ENCODE data around the gene TRIM27. TPM values are rescaled to one million over a fixed set of nuclear protein-coding genes. Genes with fewer than 3 reads are reported as not detected.
"Not testable (repeated sequence)": the region's sequence is repeated elsewhere in the genome, so short reads cannot be mapped to it uniquely, and the experiment has no call there.

The TRIM27 gene
- total RNA-seq, 2 experiments from 2014 or later, result 48.5 to 54.6 TPM

DNA sequence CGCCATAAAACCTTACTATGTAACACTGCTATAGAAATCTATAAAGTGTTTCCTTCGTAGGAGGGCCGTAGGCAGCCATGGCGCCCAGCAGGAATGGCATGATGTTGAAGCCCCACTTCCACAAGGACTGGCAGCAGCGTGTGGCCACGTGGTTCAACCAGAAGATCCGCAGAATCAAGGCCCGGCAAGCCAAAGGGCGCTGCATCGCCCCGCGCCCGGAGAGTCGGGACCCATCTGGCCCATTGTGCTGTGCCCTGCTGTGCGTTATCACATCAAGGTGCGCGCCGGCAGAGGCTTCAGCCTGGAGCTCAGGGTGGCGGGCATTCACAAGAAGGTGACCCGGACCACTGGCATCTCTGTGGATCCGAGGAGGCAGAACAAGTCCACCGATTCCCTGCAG lies 62.4 kb downstream of the TRIM27 start:
- H3K27me3 Mint-ChIP-seq, result peaks cover 1% of the 10 kb centered on the region
- H3K9me3 Mint-ChIP-seq (ENCODE audit: low read depth), result peaks cover 9% of the 10 kb centered on the region
- ATAC-seq (no peak), DNase-seq (no peak)
- H3K4me1 Mint-ChIP-seq, result peaks cover 26% of the 10 kb centered on the region
- ChIA-PET CTCF (interaction anchor here (1.3 to 7.8 kb wide), 2 partner anchors 14 to 22 kb away, joined by 4 to 69 read pairs; no protein-coding TSS in a partner anchor), POLR2A (no interaction called here)
- H3K4me3 Mint-ChIP-seq, result no peak overlapping the region
- no peak overlapping the region for H3K27ac Mint-ChIP-seq
- H3K36me3 Mint-ChIP-seq (ENCODE audit: low read depth), result peaks cover 7% of the 10 kb centered on the region
- intact Hi-C loops (cut with DNase I, micrococcal nuclease), result loop anchor here (10.0 kb wide), 5 partner anchors 967 to 1727 kb away; a partner anchor contains a TSS

DNA sequence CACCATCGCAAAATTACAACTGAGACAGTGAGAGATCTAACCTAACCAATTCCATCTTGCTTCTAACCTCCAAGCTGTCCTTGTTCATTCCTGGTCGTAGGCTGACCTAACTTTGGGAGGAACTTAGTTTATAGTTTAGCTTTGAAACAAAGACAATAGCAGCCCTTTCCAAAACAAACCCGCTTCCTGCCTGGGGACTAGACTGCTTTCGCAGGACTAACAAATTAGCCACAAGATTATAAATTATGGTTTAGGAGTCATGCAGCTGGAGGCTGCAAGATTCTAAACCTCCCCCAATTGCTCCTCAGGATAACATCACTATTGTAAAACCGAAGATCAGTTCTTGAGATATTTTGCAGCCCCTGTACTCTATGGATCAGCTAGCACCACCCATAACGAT lies 63.2 kb downstream of the TRIM27 start:
- intact Hi-C loops (cut with DNase I, micrococcal nuclease), result loop anchor here (10.0 kb wide), 5 partner anchors 966 to 1726 kb away; a partner anchor contains a TSS
- no peak overlapping the region for H3K27ac Mint-ChIP-seq
- CTCF ChIA-PET, result interaction anchor here (1.3 to 7.8 kb wide), 2 partner anchors 13 to 21 kb away, joined by 4 to 69 read pairs; no protein-coding TSS in a partner anchor
- DNase-seq, result no peak
- H3K9me3 Mint-ChIP-seq (ENCODE audit: low read depth), result peaks cover 9% of the 10 kb centered on the region
- H3K4me1 Mint-ChIP-seq, result peaks cover 23% of the 10 kb centered on the region
- POLR2A ChIA-PET, result no interaction called here
- H3K27me3 Mint-ChIP-seq, result peaks cover 1% of the 10 kb centered on the region
- no peak overlapping the region for H3K4me3 Mint-ChIP-seq
- ATAC-seq, result no peak
- H3K36me3 Mint-ChIP-seq (ENCODE audit: low read depth), result peaks cover 8% of the 10 kb centered on the region

DNA sequence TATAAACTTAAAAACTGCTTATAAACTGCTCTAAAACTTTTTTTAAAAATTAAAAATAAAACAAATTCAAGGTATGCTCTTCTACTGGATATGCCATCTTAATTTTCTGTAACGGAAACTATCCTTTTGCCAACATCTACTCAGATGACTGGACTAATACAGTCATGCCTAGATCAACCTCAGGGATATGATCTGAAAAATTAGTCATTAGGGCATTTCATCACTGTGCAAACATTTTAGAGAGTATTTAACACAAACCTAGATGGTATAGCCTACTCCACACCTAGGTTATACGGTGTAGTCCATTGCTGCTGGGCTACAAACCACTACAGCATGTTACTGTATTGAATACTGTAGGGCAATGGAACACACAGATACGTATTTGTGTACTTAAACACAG lies 64.8 kb downstream of the TRIM27 start:
- Mint-ChIP-seq H3K4me1 (peaks cover 14% of the 10 kb centered on the region), H3K9me3 (ENCODE audit: low read depth) (peaks cover 8% of the 10 kb centered on the region), H3K4me3 (no peak overlapping the region), H3K27me3 (peaks cover 1% of the 10 kb centered on the region), H3K36me3 (ENCODE audit: low read depth) (peaks cover 8% of the 10 kb centered on the region), H3K27ac (no peak overlapping the region)
- ChIA-PET POLR2A (no interaction called here), CTCF (no interaction called here)
- intact Hi-C loops (cut with DNase I, micrococcal nuclease), result no loop called here
- DNase-seq (no peak), ATAC-seq (no peak)

DNA sequence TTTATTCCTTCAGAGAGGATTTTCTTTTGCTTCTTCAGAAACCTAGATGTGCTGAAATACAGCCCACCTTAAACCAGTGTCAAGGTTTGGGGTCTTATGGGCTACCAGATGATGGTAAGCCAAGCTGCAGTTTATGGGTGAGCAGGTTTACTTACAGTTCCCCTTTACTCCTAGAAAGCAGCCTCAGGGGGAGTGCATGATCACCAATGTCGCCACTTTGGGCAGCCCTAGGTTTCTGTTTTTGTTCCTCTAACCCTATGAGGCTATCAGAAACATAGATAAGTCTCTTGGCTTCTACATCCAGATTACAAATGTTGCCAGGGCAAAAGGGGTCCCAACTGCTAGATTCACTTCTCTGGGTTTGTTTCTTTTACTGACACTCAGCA lies 67.2 kb downstream of the TRIM27 start:
- ChIA-PET POLR2A (no interaction called here), CTCF (no interaction called here)
- H3K27me3 Mint-ChIP-seq, result peaks cover 2% of the 10 kb centered on the region
- peaks cover 5% of the 10 kb centered on the region for H3K4me1 Mint-ChIP-seq
- no peak overlapping the region for H3K4me3 Mint-ChIP-seq
- H3K36me3 Mint-ChIP-seq (ENCODE audit: low read depth), result peaks cover 2% of the 10 kb centered on the region
- H3K27ac Mint-ChIP-seq, result no peak overlapping the region
- intact Hi-C loops (cut with DNase I, micrococcal nuclease), result no loop called here
- ATAC-seq (no peak), DNase-seq (no peak)
- H3K9me3 Mint-ChIP-seq (ENCODE audit: low read depth), result peaks cover 2% of the 10 kb centered on the region

DNA sequence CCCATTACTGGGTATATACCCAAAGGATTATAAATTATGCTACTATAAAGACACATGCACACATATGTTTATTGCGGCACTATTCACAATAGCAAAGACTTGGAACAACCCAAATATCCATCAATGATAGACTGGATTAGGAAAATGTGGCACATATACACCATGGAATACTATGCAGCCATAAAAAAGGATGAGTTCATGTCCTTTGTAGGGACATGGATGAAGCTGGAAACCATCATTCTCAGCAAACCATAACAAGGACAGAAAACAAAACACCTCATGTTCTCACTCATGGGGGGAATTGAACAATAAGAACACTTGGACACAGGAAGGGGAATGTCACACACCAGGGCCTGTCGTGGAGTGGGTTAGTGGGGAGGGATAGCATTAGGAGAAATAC lies 69.4 kb downstream of the TRIM27 start:
- intact Hi-C loops (cut with DNase I, micrococcal nuclease); H3K4me3 Mint-ChIP-seq; POLR2A ChIA-PET; H3K36me3 Mint-ChIP-seq (ENCODE audit: low read depth); DNase-seq; H3K9me3 Mint-ChIP-seq (ENCODE audit: low read depth); H3K4me1 Mint-ChIP-seq; H3K27me3 Mint-ChIP-seq; ATAC-seq; H3K27ac Mint-ChIP-seq: not testable (repeated sequence)
- CTCF ChIA-PET, result interaction anchor here (0.6 kb wide), 1 partner anchor 112 kb away, joined by 3 read pairs; no protein-coding TSS in a partner anchor

Other genes starting within 250 kb of the TRIM27 start
- gene ZNF311, start 81.3 kb upstream of the TRIM27 start, total RNA-seq, result 1 to 10 TPM in 1 of 2 experiments, under 1 TPM in 1; 0.98 to 1.0 TPM
- not detected for gene OR2W1, start 121.2 kb upstream of the TRIM27 start, total RNA-seq
- not detected for gene OR2B3, start 163.3 kb upstream of the TRIM27 start, total RNA-seq
- not detected for gene OR2J1, start 175.5 kb upstream of the TRIM27 start, total RNA-seq
- not detected for gene OR2J3, start 184.1 kb upstream of the TRIM27 start, total RNA-seq
- not detected for gene OR2J2, start 246.9 kb upstream of the TRIM27 start, total RNA-seq

All from activated CD4-positive, alpha-beta T cell treated with anti-CD3 and anti-CD28 coated beads for 36 hours (primary cell).